GM23338 (cell line): ENCODE results near the gene CAPN8. TPM values are rescaled to one million over a fixed set of nuclear protein-coding genes. Genes with fewer than 3 reads are reported as not detected.

ENCODE experiments used
- ATAC-seq: fragments of 200-7000 bp; cut with Tn5 transposase; 3 replicates; pipeline ENCODE4 v1.9.1; 2020
- DNase-seq: peaks from one replicate; pipeline ENCODE4 v3.0.0-alpha.2; 2015; ENCODE audit warnings: low spot score
- H2AFZ ChIP-seq: fragments of 200-600 bp; sonication (generic); 2 replicates; pipeline ENCODE4 v1.8.0; 2016; ENCODE audit warnings: antibody characterized with exemption, mild to moderate bottlenecking, moderate library complexity
- H3F3A ChIP-seq: fragments of 200-600 bp; sonication (generic); replicated peaks from 2 replicates; pipeline ENCODE4 v1.8.0; 2017; ENCODE audit warnings: antibody characterized with exemption, mixed run types, low read depth
- H3K27ac ChIP-seq: fragments of 200-600 bp; sonication (generic); 2 replicates; pipeline ENCODE4 v1.6.1; 2016; ENCODE audit warnings: low read depth
- H3K27me3 ChIP-seq: fragments of 200-600 bp; sonication (generic); 2 replicates; pipeline ENCODE4 v1.8.0; 2016; ENCODE audit warnings: mild to moderate bottlenecking, mixed run types, moderate library complexity; ENCODE audit not compliant: insufficient read depth
- H3K36me3 ChIP-seq: fragments of 200-600 bp; sonication (generic); 2 replicates; pipeline ENCODE4 v1.8.0; 2016; ENCODE audit warnings: mild to moderate bottlenecking; ENCODE audit not compliant: insufficient read depth
- H3K4me1 ChIP-seq: fragments of 200-600 bp; sonication (generic); 2 replicates; pipeline ENCODE4 v1.8.0; 2016; ENCODE audit warnings: mild to moderate bottlenecking, moderate library complexity; ENCODE audit not compliant: insufficient read depth
- H3K4me2 ChIP-seq: fragments of 200-600 bp; sonication (generic); 2 replicates; pipeline ENCODE4 v1.7.1; 2017; ENCODE audit warnings: mixed run types
- H3K4me3 ChIP-seq: fragments of 200-600 bp; sonication (generic); 2 replicates; pipeline ENCODE4 v1.6.1; 2016; ENCODE audit warnings: mixed run types
- H3K79me2 ChIP-seq: fragments of 200-600 bp; sonication (generic); replicated peaks from 2 replicates; pipeline ENCODE4 v1.8.0; 2017; ENCODE audit warnings: mild to moderate bottlenecking; ENCODE audit not compliant: insufficient read depth
- H3K9me2 ChIP-seq: fragments of 200-600 bp; sonication (generic); 2 replicates; pipeline ENCODE4 v1.8.0; 2017; ENCODE audit not compliant: insufficient read depth
- H4K20me1 ChIP-seq: fragments of 200-600 bp; sonication (generic); replicated peaks from 2 replicates; pipeline ENCODE4 v1.8.0; 2017; ENCODE audit warnings: mild to moderate bottlenecking; ENCODE audit not compliant: insufficient read depth
- H3K27ac Mint-ChIP-seq: 2 replicates; pipeline ENCODE4 v1.8.0; 2020; ENCODE audit warnings: inconsistent platforms, mild to moderate bottlenecking, moderate library complexity, mixed read lengths
- H3K27me3 Mint-ChIP-seq: 3 replicates; pipeline ENCODE4 v1.8.0; 2022; ENCODE audit warnings: low read depth, mild to moderate bottlenecking, moderate library complexity, mixed read lengths, inconsistent platforms; ENCODE audit not compliant: insufficient read depth, poor library complexity
- H3K36me3 Mint-ChIP-seq: 3 replicates; pipeline ENCODE4 v1.8.0; 2021; ENCODE audit warnings: low read depth, mild to moderate bottlenecking, inconsistent platforms, moderate library complexity, mixed read lengths
- H3K4me1 Mint-ChIP-seq: 3 replicates; pipeline ENCODE4 v1.8.0; 2020; ENCODE audit warnings: mild to moderate bottlenecking, inconsistent platforms, mixed read lengths
- H3K4me3 Mint-ChIP-seq: 3 replicates; pipeline ENCODE4 v1.8.0; 2021; ENCODE audit warnings: moderate library complexity, mild to moderate bottlenecking, inconsistent platforms, mixed read lengths
- H3K9me3 Mint-ChIP-seq: 3 replicates; pipeline ENCODE4 v1.8.0; 2020; ENCODE audit warnings: moderate library complexity, mild to moderate bottlenecking, inconsistent platforms, mixed read lengths
- CREB1 ChIP-seq: fragments of 250-450 bp; sonication (Bioruptor Pico); IDR thresholded peaks from 2 replicates; pipeline ENCODE4 v1.5.0; 2020; ENCODE audit warnings: low read depth, mild to moderate bottlenecking, moderate library complexity
- CTCF ChIP-seq, 2 experiments: fragments of 200-600 bp in 1 of 2; sonication (generic) in 1 of 2; conservative IDR thresholded peaks; 2 replicates each; pipeline versions ENCODE4 v1.5.1 to v1.6.1; 2016 to 2017; ENCODE audit warnings: antibody characterized with exemption in 2 of 2, low read depth in 2 of 2, mild to moderate bottlenecking in 2 of 2, moderate library complexity in 1 of 2
- EZH2 ChIP-seq: fragments of 200-600 bp; sonication (generic); IDR thresholded peaks from one replicate; pipeline ENCODE4 v1.8.0; 2017; ENCODE audit warnings: antibody characterized with exemption, mild to moderate bottlenecking, low read depth; ENCODE audit not compliant: unreplicated experiment
- JUNB ChIP-seq: IDR thresholded peaks from one replicate; pipeline ENCODE4 v1.6.1; 2016; ENCODE audit warnings: antibody characterized with exemption; ENCODE audit not compliant: unreplicated experiment
- NANOG ChIP-seq: IDR thresholded peaks from 2 replicates; pipeline ENCODE4 v1.6.1; 2016; ENCODE audit warnings: antibody characterized with exemption, borderline replicate concordance
- POLR2AphosphoS5 ChIP-seq: IDR thresholded peaks from 2 replicates; pipeline ENCODE4 v1.6.1; 2016; ENCODE audit warnings: antibody characterized with exemption, low read depth
- REST ChIP-seq: IDR thresholded peaks from one replicate; pipeline ENCODE4 v1.6.1; 2018; ENCODE audit warnings: antibody characterized with exemption; ENCODE audit not compliant: unreplicated experiment
- STAT1 ChIP-seq: IDR thresholded peaks from one replicate; pipeline ENCODE4 v1.6.1; 2016; ENCODE audit warnings: antibody characterized with exemption; ENCODE audit not compliant: unreplicated experiment
- ZNF114 ChIP-seq: fragments of 250-450 bp; sonication (Bioruptor Pico); IDR thresholded peaks from 2 replicates; pipeline ENCODE4 v1.5.0; 2020; ENCODE audit warnings: mild to moderate bottlenecking, moderate library complexity
- ZNF331 ChIP-seq: fragments of 250-450 bp; sonication (Bioruptor Pico); IDR thresholded peaks from 2 replicates; pipeline ENCODE4 v1.5.0; 2020; ENCODE audit warnings: low read depth, mild to moderate bottlenecking, moderate library complexity
- ZNF462 ChIP-seq: fragments of 250-450 bp; sonication (Bioruptor Pico); IDR thresholded peaks from 2 replicates; pipeline ENCODE4 v1.5.0; 2020; ENCODE audit warnings: mild to moderate bottlenecking, moderate library complexity
- polyA plus RNA-seq: library from polyadenylated mRNA; unstranded; fragments of >200 nt; fragmentation: Nextera tagmentation; extraction: Ambion mirVana; gene quantifications from 2 replicates; pipeline ENCODE4 v1.2.1, GENCODE V29; 2016
- total RNA-seq: library from RNA; depleted of rRNA; stranded (reverse); fragments of >200 nt; shearing (Covaris generic); gene quantifications from 2 replicates; pipeline ENCODE4 v1.2.3, GENCODE V29; 2014

Gene CAPN8
- total and polyA plus RNA-seq, 2 experiments from 2014 or later: not detected

GRCh38 chr1:223545343-223545742 is 120.2 kb downstream of the CAPN8 start:
- no peak overlapping the region for H3K27ac ChIP-seq
- Mint-ChIP-seq H3K9me3 (no peaks in the 10 kb centered on the region; the same call in 2 of the 3 replicates), H3K36me3 (no peaks in the 10 kb centered on the region), H3K27me3 (no peaks in the 10 kb centered on the region), H3K4me3 (no peak overlapping the region), H3K27ac (no peak overlapping the region), H3K4me1 (no peaks in the 10 kb centered on the region)
- no peaks in the 10 kb centered on the region for H3K4me1 ChIP-seq
- no peaks in the 10 kb centered on the region for H3F3A ChIP-seq
- H3K4me3 ChIP-seq: no peak overlapping the region
- DNase-seq (no peak), ATAC-seq (no peak)
- H4K20me1 ChIP-seq: no peaks in the 10 kb centered on the region
- H3K9me2 ChIP-seq: no peaks in the 10 kb centered on the region; the same call in 1 of the 2 replicates
- no peaks in the 10 kb centered on the region for H3K36me3 ChIP-seq
- no peaks in the 10 kb centered on the region for H3K79me2 ChIP-seq
- TF ChIP-seq EZH2 (no peak), POLR2AphosphoS5 (no peak), NANOG (no peak)
- H2AFZ ChIP-seq: no peak overlapping the region
- H3K27me3 ChIP-seq: no peaks in the 10 kb centered on the region
- no peak overlapping the region for H3K4me2 ChIP-seq

DNA sequence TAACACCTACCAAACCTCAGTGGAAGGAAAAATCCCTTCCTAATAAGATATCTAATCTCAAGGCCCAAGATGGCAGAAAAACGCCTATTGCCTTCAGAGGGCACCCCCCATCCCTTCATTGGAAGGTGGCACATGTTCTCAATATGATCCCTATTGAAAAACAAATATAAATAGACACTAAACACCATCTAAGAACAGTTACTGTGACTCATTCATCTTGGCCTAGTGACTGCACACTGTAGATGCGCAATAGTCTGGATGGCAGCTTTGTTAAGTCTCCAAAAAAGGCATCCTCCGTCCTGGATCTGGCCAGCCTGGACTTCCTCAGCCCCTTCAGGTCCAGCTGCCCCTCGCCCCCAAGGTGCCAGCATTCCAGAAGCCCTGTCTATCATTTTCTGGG is 121.9 kb downstream of the CAPN8 start:
- DNase-seq (no peak), ATAC-seq (no peak)
- H3K4me2 ChIP-seq: no peak overlapping the region
- H3K79me2 ChIP-seq: no peaks in the 10 kb centered on the region
- no peaks in the 10 kb centered on the region for H3K27me3 ChIP-seq
- no peaks in the 10 kb centered on the region; the same call in 1 of the 2 replicates for H3K9me2 ChIP-seq
- H3K4me3 ChIP-seq: no peak overlapping the region
- no peak overlapping the region for H2AFZ ChIP-seq
- no peaks in the 10 kb centered on the region for H3K36me3 ChIP-seq
- Mint-ChIP-seq H3K27me3 (no peaks in the 10 kb centered on the region), H3K4me3 (no peak overlapping the region), H3K9me3 (no peaks in the 10 kb centered on the region; the same call in 2 of the 3 replicates), H3K4me1 (peaks cover 4% of the 10 kb centered on the region; the same call in 2 of the 3 replicates), H3K36me3 (no peaks in the 10 kb centered on the region), H3K27ac (no peak overlapping the region)
- H3K27ac ChIP-seq: no peak overlapping the region
- TF ChIP-seq ZNF114 (CRISPR knock-in tag): no peak
- TF ChIP-seq JUNB: no peak
- no peak for TF ChIP-seq REST
- no peak for TF ChIP-seq CREB1 (CRISPR knock-in tag)
- no peak for TF ChIP-seq CTCF (conservative IDR thresholded peaks at IDR 0.05; ENCODE audit: low read depth in 2 of 2)
- TF ChIP-seq NANOG: no peak
- TF ChIP-seq POLR2AphosphoS5: no peak
- TF ChIP-seq STAT1: no peak
- no peak for TF ChIP-seq ZNF331 (CRISPR knock-in tag)
- no peak for TF ChIP-seq ZNF462 (CRISPR knock-in tag)
- no peak for TF ChIP-seq EZH2
- no peaks in the 10 kb centered on the region for H3K4me1 ChIP-seq
- H4K20me1 ChIP-seq: no peaks in the 10 kb centered on the region
- no peaks in the 10 kb centered on the region for H3F3A ChIP-seq
